ENCODE data around the gene FYB1. TPM values are rescaled to one million over a fixed set of nuclear protein-coding genes. Genes with fewer than 3 reads are reported as not detected.

The FYB1 gene
- total RNA-seq, 1 experiment from 2014 or later = 0.42 TPM

GRCh38 chr5:39203951-39204350 is 15.4 kb downstream of the FYB1 start:
- Histone ChIP-seq H3K4me2 (ENCODE audit: low read length) (no peak overlapping the region), H4K20me1 (ENCODE audit: insufficient read depth) (no peaks in the 10 kb centered on the region), H3K9me3 (ENCODE audit: control insufficient read depth in 1 of 2, insufficient read depth in 1 of 2, low read depth in 1 of 2, low read length in 2 of 2) (no peaks in the 10 kb centered on the region), H3K27me3 (ENCODE audit: insufficient read depth, low read length) (no peaks in the 10 kb centered on the region), H3K36me3 (ENCODE audit: control insufficient read depth in 1 of 2, insufficient read depth in 2 of 2, low read length in 2 of 2) (no peaks in the 10 kb centered on the region), H3K9me2 (ENCODE audit: insufficient read depth) (no peaks in the 10 kb centered on the region), H3K9ac (ENCODE audit: low read length) (no peak overlapping the region), H3K79me2 (ENCODE audit: insufficient read depth, low read length) (no peaks in the 10 kb centered on the region), H3K27ac (ENCODE audit: low read depth, low read length) (no peak overlapping the region), H2AFZ (ENCODE audit: low read depth, low read length, poor library complexity, severe bottlenecking) (no peak overlapping the region), H3K4me3 (replicated peaks in 1 of 2; ENCODE audit: low read depth in 1 of 2, low read length in 2 of 2) (no peak overlapping the region), H3K4me1 (ENCODE audit: control insufficient read depth in 1 of 2, insufficient read depth in 2 of 2, low read length in 2 of 2) (no peaks in the 10 kb centered on the region; a peak in 1 of 4 replicates)
- no TSS peak for BruUV-seq (replicated peaks)
- TF ChIP-seq ELF1 (IDR thresholded peaks at IDR 0.05; ENCODE audit: borderline replicate concordance, low read depth) = no peak
- TF ChIP-seq, protein P1, sequence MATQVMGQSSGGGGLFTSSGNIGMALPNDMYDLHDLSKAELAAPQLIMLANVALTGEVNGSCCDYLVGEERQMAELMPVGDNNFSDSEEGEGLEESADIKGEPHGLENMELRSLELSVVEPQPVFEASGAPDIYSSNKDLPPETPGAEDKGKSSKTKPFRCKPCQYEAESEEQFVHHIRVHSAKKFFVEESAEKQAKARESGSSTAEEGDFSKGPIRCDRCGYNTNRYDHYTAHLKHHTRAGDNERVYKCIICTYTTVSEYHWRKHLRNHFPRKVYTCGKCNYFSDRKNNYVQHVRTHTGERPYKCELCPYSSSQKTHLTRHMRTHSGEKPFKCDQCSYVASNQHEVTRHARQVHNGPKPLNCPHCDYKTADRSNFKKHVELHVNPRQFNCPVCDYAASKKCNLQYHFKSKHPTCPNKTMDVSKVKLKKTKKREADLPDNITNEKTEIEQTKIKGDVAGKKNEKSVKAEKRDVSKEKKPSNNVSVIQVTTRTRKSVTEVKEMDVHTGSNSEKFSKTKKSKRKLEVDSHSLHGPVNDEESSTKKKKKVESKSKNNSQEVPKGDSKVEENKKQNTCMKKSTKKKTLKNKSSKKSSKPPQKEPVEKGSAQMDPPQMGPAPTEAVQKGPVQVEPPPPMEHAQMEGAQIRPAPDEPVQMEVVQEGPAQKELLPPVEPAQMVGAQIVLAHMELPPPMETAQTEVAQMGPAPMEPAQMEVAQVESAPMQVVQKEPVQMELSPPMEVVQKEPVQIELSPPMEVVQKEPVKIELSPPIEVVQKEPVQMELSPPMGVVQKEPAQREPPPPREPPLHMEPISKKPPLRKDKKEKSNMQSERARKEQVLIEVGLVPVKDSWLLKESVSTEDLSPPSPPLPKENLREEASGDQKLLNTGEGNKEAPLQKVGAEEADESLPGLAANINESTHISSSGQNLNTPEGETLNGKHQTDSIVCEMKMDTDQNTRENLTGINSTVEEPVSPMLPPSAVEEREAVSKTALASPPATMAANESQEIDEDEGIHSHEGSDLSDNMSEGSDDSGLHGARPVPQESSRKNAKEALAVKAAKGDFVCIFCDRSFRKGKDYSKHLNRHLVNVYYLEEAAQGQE (IDR thresholded peaks at IDR 0.05; ENCODE audit: low read depth) = no peak
- TF ChIP-seq POLR2A (IDR thresholded peaks at IDR 0.05; ENCODE audit: borderline replicate concordance, extremely low read depth, insufficient read depth, insufficient read length) = no peak
- TF ChIP-seq ATF3 (IDR thresholded peaks at IDR 0.05) = no peak
- no peak for TF ChIP-seq CBX3 (IDR thresholded peaks at IDR 0.05; ENCODE audit: low read depth)
- no peak for TF ChIP-seq CTCF (IDR thresholded peaks at IDR 0.05 in 2 of 3, conservative IDR thresholded peaks at IDR 0.05 in 1 of 3; ENCODE audit: borderline replicate concordance in 1 of 3, insufficient read depth in 1 of 3, low read depth in 2 of 3, low read length in 2 of 3)
- no peak for TF ChIP-seq SP1 (IDR thresholded peaks at IDR 0.05; ENCODE audit: low read depth)
- TF ChIP-seq YY1 (IDR thresholded peaks at IDR 0.05; ENCODE audit: extremely low read depth, insufficient replicate concordance, low read depth, low read length) = no peak
- no peak for TF ChIP-seq FOSL1 (IDR thresholded peaks at IDR 0.05; ENCODE audit: low read depth)
- no peak for TF ChIP-seq TCF7L2 (IDR thresholded peaks at IDR 0.05; ENCODE audit: borderline replicate concordance, extremely low read depth, insufficient read depth, insufficient read length)
- POLR2A ChIA-PET = no interaction called here
- intact Hi-C loops (cut with micrococcal nuclease) = no loop called here
- ATAC-seq (no peak), DNase-seq (ENCODE audit: low read depth, low spot score) (no peak)
- CTCF ChIA-PET = no interaction called here
- RAD21 ChIA-PET (ENCODE audit: low non-redundant PET in 1 of 2, low total read pairs in 2 of 2, uncharacterized antibody in 2 of 2, unreplicated experiment in 2 of 2) = no interaction called here

Measured in HCT116 (cell line).